ENCODE data around the gene C20orf173.
"Not testable (repeated sequence)": the region's sequence is repeated elsewhere in the genome, so short reads cannot be mapped to it uniquely, and the experiment has no call there.

The C20orf173 gene

DNA sequence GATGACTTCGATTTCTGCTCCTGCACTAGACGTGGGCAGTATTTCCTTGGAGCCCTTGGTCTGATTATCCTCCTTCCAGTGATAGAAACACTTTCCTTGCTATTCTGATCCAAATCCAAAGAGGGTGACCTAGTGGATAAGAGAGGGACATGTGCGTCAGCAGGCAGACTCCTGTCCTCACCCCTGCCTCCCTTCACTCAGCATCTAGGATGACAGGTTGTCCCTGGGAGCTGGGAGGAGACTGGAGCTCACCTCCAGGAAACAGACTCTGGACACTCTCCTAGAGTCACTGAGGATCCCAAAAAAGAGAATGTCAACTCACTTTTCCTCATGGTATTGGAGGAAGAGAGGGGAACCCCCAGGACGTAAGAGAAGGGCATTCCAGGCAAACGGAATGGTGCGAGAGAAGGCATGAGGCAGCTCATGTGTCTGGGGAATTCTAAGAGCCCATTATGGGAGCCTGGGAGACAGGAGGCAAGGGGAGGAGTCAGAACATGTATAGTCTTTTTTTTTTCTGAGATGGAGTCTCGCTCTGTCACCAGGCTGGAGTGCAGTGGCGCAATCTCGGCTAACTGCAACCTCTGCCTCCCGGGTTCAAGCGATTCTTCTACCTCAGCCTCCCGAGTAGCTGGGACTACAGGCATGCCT lies 2.2 kb downstream of the C20orf173 start:
- Histone ChIP-seq H3K27ac (ENCODE audit: low read depth in 2 of 2, low read length in 2 of 2) (no peak overlapping the region), H3K9me3 (ENCODE audit: control insufficient read depth in 2 of 2, low read length in 2 of 2) (no peaks in the 10 kb centered on the region), H3K27me3 (ENCODE audit: control insufficient read depth in 2 of 2, insufficient read depth in 2 of 2, low read length in 2 of 2) (no peaks in the 10 kb centered on the region), H3K4me3 (ENCODE audit: low read length in 2 of 2) (no peak overlapping the region), H3K4me1 (ENCODE audit: control insufficient read depth in 2 of 2, insufficient read depth in 2 of 2, low read length in 2 of 2) (no peaks in the 10 kb centered on the region), H3K36me3 (ENCODE audit: control insufficient read depth in 2 of 2, insufficient read depth in 2 of 2, low read length in 2 of 2) (no peaks in the 10 kb centered on the region), H3K9ac (ENCODE audit: low read depth in 1 of 2, low read length in 2 of 2) (no peak overlapping the region)

DNA sequence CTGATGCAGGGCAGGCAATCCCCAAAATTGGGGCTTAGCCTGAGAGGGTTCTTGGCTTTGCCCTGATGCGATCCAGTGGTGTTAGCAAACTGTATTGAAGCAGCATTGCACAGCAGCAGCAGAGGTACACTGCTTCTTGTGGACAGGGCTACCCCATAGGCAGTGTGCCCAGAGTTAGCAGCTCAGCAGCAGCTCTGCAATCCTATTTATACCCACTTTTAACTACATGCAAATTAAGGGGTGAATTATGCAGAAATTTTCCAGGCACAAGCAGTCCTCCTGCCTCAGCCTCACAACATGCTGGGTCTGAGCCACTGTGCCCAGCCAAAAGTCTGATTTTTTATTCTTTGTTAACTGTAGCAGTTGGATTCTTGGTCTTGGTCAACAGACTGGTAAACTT lies 3.8 kb downstream of the C20orf173 start:
- H3K4me1 ChIP-seq (ENCODE audit: control insufficient read depth in 2 of 2, insufficient read depth in 2 of 2, low read length in 2 of 2), result no peaks in the 10 kb centered on the region
- H3K27ac ChIP-seq (ENCODE audit: low read depth in 2 of 2, low read length in 2 of 2), result no peak overlapping the region
- H3K9me3 ChIP-seq (ENCODE audit: control insufficient read depth in 2 of 2, low read length in 2 of 2), result no peaks in the 10 kb centered on the region
- H3K9ac ChIP-seq (ENCODE audit: low read depth in 1 of 2, low read length in 2 of 2), result no peak overlapping the region
- no peaks in the 10 kb centered on the region for H3K27me3 ChIP-seq (ENCODE audit: control insufficient read depth in 2 of 2, insufficient read depth in 2 of 2, low read length in 2 of 2)
- no peak overlapping the region for H3K4me3 ChIP-seq (ENCODE audit: low read length in 2 of 2)
- no peaks in the 10 kb centered on the region for H3K36me3 ChIP-seq (ENCODE audit: control insufficient read depth in 2 of 2, insufficient read depth in 2 of 2, low read length in 2 of 2)

DNA sequence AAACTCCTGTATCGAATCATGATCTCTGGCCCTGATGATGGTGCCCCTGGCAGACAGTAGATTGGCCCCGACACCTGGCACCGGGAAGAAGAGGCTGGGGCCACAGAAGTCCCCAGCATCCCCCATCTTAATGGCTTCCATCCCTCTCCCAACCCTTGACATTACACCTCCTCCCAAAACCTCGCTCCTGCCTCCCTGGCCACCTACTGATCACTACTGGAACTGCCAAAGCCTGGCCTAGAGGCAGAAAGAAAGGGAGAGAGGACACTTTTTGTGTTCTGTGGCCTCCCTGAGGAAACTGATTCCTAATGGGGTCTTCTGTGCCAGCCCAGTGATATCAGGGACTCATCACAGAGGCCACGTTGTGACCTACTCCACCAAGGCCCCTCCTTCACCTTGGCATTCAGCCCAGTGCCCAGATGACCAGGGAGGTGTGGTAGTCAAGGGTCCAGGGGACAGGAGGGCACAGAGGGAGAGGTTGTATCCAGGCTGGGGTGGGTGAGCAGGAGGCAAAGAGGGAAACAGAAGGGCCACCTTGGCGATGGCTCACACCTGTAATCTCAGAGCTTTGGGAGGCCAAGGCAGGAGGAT lies 6.1 kb downstream of the C20orf173 start:
- Histone ChIP-seq H3K36me3 (ENCODE audit: control insufficient read depth in 2 of 2, insufficient read depth in 2 of 2, low read length in 2 of 2) (no peaks in the 10 kb centered on the region), H3K27me3 (ENCODE audit: control insufficient read depth in 2 of 2, insufficient read depth in 2 of 2, low read length in 2 of 2) (no peaks in the 10 kb centered on the region), H3K27ac (ENCODE audit: low read depth in 2 of 2, low read length in 2 of 2) (no peak overlapping the region), H3K9ac (ENCODE audit: low read depth in 1 of 2, low read length in 2 of 2) (no peak overlapping the region), H3K9me3 (ENCODE audit: control insufficient read depth in 2 of 2, low read length in 2 of 2) (no peaks in the 10 kb centered on the region), H3K4me3 (ENCODE audit: low read length in 2 of 2) (no peak overlapping the region), H3K4me1 (ENCODE audit: control insufficient read depth in 2 of 2, insufficient read depth in 2 of 2, low read length in 2 of 2) (no peaks in the 10 kb centered on the region)

DNA sequence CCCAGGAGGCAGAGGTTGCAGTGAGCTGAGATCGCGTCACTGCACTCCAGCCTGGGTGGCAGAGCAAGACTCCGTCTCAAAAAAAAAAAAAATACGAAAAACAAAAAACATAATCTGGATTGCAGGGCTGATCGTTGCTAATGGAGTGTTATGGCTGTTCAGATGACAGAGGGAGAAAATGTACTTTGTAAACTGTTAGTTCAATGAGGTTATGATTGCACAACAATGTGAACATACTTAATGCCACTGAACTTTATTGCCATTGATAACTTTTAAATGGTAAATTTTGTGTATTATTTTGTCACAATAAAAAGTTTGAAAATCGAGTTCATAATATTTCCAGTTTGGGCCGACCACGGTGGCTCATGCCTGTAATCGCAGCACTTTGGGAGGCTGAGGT lies 10.5 kb downstream of the C20orf173 start:
- H3K4me3 ChIP-seq (ENCODE audit: low read length in 2 of 2), result no peak overlapping the region

DNA sequence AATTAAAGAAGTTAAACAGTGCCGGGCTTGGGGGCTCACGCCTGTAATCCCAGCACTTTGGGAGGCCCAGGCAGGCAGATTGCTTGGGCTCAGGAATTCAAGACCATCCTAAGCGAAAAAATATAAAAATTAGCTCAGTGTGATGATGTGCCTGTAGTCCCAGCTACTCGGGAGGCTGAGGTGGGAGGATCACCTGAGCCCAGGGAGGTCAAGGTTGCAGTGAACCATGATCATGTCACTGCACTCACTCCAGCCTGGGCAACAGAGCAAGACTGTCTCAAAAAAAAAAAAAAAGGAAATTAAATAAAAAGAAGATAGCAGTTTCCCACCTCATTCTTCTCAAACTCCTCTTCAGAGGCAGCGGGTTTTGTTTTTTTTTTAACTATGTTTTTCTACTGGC lies 11.7 kb downstream of the C20orf173 start:
- H3K4me3 ChIP-seq (ENCODE audit: low read length in 2 of 2); H3K9ac ChIP-seq (ENCODE audit: low read depth in 1 of 2, low read length in 2 of 2); H3K4me1 ChIP-seq (ENCODE audit: control insufficient read depth in 2 of 2, insufficient read depth in 2 of 2, low read length in 2 of 2); H3K27ac ChIP-seq (ENCODE audit: low read depth in 2 of 2, low read length in 2 of 2); H3K9me3 ChIP-seq (ENCODE audit: control insufficient read depth in 2 of 2, low read length in 2 of 2); H3K27me3 ChIP-seq (ENCODE audit: control insufficient read depth in 2 of 2, insufficient read depth in 2 of 2, low read length in 2 of 2): not testable (repeated sequence)
- H3K36me3 ChIP-seq (ENCODE audit: control insufficient read depth in 2 of 2, insufficient read depth in 2 of 2, low read length in 2 of 2), result peaks cover 0 to 15% of the 10 kb centered on the region in 2 donors

More for the DNA sequence above, 10.5 kb downstream of the C20orf173 start:
- H3K27me3 ChIP-seq (ENCODE audit: control insufficient read depth in 2 of 2, insufficient read depth in 2 of 2, low read length in 2 of 2), result no peaks in the 10 kb centered on the region
- peaks cover 0 to 11% of the 10 kb centered on the region in 2 donors for H3K36me3 ChIP-seq (ENCODE audit: control insufficient read depth in 2 of 2, insufficient read depth in 2 of 2, low read length in 2 of 2)
- H3K4me1 ChIP-seq (ENCODE audit: control insufficient read depth in 2 of 2, insufficient read depth in 2 of 2, low read length in 2 of 2), result no peaks in the 10 kb centered on the region
- H3K27ac ChIP-seq (ENCODE audit: low read depth in 2 of 2, low read length in 2 of 2), result no peak overlapping the region
- H3K9me3 ChIP-seq (ENCODE audit: control insufficient read depth in 2 of 2, low read length in 2 of 2), result no peaks in the 10 kb centered on the region
- H3K9ac ChIP-seq (ENCODE audit: low read depth in 1 of 2, low read length in 2 of 2), result no peak overlapping the region

DNA sequence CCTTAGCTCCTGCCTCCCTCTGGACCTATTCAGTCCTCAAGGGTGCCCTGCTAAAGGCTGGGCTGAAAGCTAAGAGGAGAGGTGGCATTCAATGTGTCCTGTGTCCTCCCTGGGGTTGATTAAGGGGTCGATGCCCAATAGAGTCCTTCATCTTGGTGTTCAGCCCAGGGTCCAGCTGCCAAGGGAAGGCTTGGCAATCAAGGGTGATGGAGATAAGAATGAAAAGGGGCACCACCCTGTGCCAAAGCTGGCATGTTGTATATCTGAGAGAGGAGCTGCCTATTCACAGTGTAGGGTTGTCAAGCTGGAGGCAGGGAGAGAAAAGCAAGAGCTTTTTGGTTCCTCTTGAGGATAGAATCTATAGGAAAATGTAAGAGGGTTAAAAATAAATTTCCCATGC lies 12.3 kb downstream of the C20orf173 start:
- Histone ChIP-seq H3K9ac (ENCODE audit: low read depth in 1 of 2, low read length in 2 of 2) (no peak overlapping the region), H3K36me3 (ENCODE audit: control insufficient read depth in 2 of 2, insufficient read depth in 2 of 2, low read length in 2 of 2) (peaks cover 0 to 19% of the 10 kb centered on the region in 2 donors), H3K9me3 (ENCODE audit: control insufficient read depth in 2 of 2, low read length in 2 of 2) (no peaks in the 10 kb centered on the region), H3K27ac (ENCODE audit: low read depth in 2 of 2, low read length in 2 of 2) (no peak overlapping the region), H3K27me3 (ENCODE audit: control insufficient read depth in 2 of 2, insufficient read depth in 2 of 2, low read length in 2 of 2) (no peaks in the 10 kb centered on the region), H3K4me3 (ENCODE audit: low read length in 2 of 2) (no peak overlapping the region), H3K4me1 (ENCODE audit: control insufficient read depth in 2 of 2, insufficient read depth in 2 of 2, low read length in 2 of 2) (no peaks in the 10 kb centered on the region)

DNA sequence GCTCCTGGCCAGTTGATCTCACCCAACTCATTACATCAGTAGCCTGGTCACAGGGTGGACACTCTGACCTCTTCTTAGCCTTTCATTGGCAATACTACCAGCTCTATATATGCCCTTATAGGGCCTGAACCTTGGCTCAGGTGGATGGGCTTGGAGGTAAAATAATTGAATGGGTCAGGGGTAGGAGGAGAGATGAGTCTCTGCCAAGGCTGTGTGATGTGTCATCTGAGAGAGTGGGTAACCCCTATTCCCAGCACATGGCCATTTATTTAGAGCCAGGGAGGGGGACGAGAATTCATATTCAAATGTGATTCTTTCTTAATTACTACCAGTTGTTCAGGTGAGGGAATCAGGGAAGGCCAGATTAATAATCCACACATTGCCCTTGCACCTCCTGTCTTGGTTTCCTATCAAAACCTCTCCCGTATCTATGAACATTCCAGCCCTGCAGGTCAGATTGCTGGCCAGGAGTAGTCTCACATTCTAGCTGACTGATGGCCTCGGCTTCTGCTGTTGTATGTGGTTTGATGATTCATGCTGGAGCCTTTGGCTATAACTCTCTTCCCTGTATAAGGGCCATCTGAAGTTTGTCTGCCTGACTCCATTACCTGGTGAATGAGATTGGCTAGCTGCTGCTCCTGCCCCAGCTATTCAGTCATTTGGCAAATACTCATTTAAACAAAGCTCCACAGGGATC lies 13.4 kb downstream of the C20orf173 start:
- Histone ChIP-seq H3K27ac (ENCODE audit: low read depth in 2 of 2, low read length in 2 of 2) (no peak overlapping the region), H3K9me3 (ENCODE audit: control insufficient read depth in 2 of 2, low read length in 2 of 2) (no peaks in the 10 kb centered on the region), H3K27me3 (ENCODE audit: control insufficient read depth in 2 of 2, insufficient read depth in 2 of 2, low read length in 2 of 2) (no peaks in the 10 kb centered on the region), H3K4me1 (ENCODE audit: control insufficient read depth in 2 of 2, insufficient read depth in 2 of 2, low read length in 2 of 2) (no peaks in the 10 kb centered on the region), H3K4me3 (ENCODE audit: low read length in 2 of 2) (no peak overlapping the region), H3K9ac (ENCODE audit: low read depth in 1 of 2, low read length in 2 of 2) (no peak overlapping the region), H3K36me3 (ENCODE audit: control insufficient read depth in 2 of 2, insufficient read depth in 2 of 2, low read length in 2 of 2) (peaks cover 8 to 28% of the 10 kb centered on the region in 2 donors)

DNA sequence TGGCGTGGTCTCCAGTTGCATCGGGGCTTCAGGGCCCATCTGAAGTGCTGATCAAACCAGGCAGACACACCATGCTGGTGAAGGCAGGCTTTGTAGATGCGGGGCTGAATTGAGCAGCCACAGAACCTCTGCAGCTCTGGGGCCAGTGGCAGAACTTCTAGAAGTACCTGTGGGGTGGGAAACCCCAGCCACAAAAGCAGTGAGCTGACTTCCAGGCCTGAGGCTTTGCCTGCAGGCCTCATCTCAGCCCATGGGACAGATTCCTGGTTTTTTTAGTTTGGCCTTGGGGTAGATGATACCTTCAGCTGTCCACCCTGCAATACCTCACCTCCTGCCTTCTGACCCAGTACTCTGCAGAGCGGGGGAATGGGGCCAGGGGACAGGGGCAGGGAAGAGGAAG lies 14.1 kb downstream of the C20orf173 start:
- no peaks in the 10 kb centered on the region for H3K9me3 ChIP-seq (ENCODE audit: control insufficient read depth in 2 of 2, low read length in 2 of 2)
- H3K27ac ChIP-seq (ENCODE audit: low read depth in 2 of 2, low read length in 2 of 2), result no peak overlapping the region
- no peaks in the 10 kb centered on the region for H3K4me1 ChIP-seq (ENCODE audit: control insufficient read depth in 2 of 2, insufficient read depth in 2 of 2, low read length in 2 of 2)
- no peaks in the 10 kb centered on the region for H3K27me3 ChIP-seq (ENCODE audit: control insufficient read depth in 2 of 2, insufficient read depth in 2 of 2, low read length in 2 of 2)
- H3K36me3 ChIP-seq (ENCODE audit: control insufficient read depth in 2 of 2, insufficient read depth in 2 of 2, low read length in 2 of 2), result peaks cover 11 to 29% of the 10 kb centered on the region in 2 donors
- H3K9ac ChIP-seq (ENCODE audit: low read depth in 1 of 2, low read length in 2 of 2), result no peak overlapping the region
- no peak overlapping the region for H3K4me3 ChIP-seq (ENCODE audit: low read length in 2 of 2)

DNA sequence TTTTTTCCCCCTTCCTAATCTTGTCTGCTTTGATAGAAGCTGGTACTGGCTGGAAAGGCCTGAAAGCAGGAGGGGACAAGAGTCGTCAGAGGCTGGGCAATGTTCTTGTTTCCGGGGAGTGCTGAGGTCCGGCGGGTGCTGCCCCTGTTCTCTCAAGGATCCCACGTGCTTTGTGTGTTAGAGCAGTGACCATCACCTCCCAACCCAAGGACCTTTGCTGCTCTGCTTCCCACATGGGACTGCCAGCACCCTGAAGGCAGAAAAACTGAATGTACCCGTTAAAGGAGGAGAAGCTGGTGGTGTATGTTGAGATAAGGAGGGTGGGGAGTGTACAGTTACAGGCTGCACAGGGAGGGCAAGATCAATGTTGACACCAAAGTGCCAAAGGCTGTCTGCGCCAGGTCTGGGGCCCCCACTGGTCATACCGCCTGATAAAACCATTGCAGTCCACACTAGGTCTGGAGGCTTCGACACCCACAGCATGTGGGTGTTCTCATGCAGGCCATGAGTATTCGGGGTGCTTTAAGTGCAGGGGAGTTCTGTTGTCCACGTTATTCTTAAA lies 15.0 kb downstream of the C20orf173 start:
- Histone ChIP-seq H3K27ac (ENCODE audit: low read depth in 2 of 2, low read length in 2 of 2) (no peak overlapping the region), H3K36me3 (ENCODE audit: control insufficient read depth in 2 of 2, insufficient read depth in 2 of 2, low read length in 2 of 2) (peaks cover 20 to 38% of the 10 kb centered on the region in 2 donors), H3K27me3 (ENCODE audit: control insufficient read depth in 2 of 2, insufficient read depth in 2 of 2, low read length in 2 of 2) (no peaks in the 10 kb centered on the region), H3K9ac (ENCODE audit: low read depth in 1 of 2, low read length in 2 of 2) (no peak overlapping the region), H3K9me3 (ENCODE audit: control insufficient read depth in 2 of 2, low read length in 2 of 2) (no peaks in the 10 kb centered on the region), H3K4me3 (ENCODE audit: low read length in 2 of 2) (no peak overlapping the region), H3K4me1 (ENCODE audit: control insufficient read depth in 2 of 2, insufficient read depth in 2 of 2, low read length in 2 of 2) (no peaks in the 10 kb centered on the region)

DNA sequence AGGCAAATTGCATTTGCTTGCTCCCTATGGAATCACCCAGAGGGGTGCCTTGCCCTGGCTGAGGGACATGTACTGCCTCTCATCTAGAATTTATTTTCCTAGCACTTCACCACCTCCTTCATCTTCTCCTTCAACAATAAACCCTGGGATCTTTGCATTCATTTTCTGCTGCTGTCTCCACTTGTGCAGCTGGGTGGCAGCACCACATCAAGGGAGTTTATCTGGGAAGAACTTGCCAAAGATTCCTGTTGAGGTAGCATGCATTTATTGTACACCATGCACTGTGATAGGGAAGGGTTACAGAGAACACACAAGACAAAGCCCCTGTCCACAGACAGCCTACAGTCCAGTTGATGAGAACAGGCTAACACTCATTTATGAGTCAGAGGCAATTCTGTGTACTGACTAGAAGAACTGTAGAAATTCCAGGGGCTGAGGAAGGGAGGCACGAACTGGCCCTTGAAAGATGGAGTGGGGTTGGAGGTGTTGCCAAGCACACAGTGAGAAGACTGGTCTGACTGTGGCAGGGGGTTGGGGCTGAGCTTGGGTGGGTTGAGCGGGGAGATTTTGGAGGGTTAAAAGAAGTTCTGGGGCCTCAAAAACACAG lies 17.5 kb downstream of the C20orf173 start:
- Histone ChIP-seq H3K27ac (ENCODE audit: low read depth in 2 of 2, low read length in 2 of 2) (no peak overlapping the region), H3K9ac (ENCODE audit: low read depth in 1 of 2, low read length in 2 of 2) (no peak overlapping the region), H3K9me3 (ENCODE audit: control insufficient read depth in 2 of 2, low read length in 2 of 2) (no peaks in the 10 kb centered on the region), H3K4me1 (ENCODE audit: control insufficient read depth in 2 of 2, insufficient read depth in 2 of 2, low read length in 2 of 2) (no peaks in the 10 kb centered on the region), H3K4me3 (ENCODE audit: low read length in 2 of 2) (no peak overlapping the region), H3K36me3 (ENCODE audit: control insufficient read depth in 2 of 2, insufficient read depth in 2 of 2, low read length in 2 of 2) (peaks cover 28 to 56% of the 10 kb centered on the region in 2 donors), H3K27me3 (ENCODE audit: control insufficient read depth in 2 of 2, insufficient read depth in 2 of 2, low read length in 2 of 2) (no peaks in the 10 kb centered on the region)

All from mucosa of rectum (tissue), 2 donors.